ENCODE results near the gene CAVIN2.

The CAVIN2 gene

GRCh38 chr2:191839918-191840804 lies 6.7 kb downstream of the CAVIN2 start:
- no peak for DNase-seq (ENCODE audit: low read depth, low spot score)

- DNase-seq (ENCODE audit: low read depth, low spot score) = no peak
These were observed 8.4 kb downstream of the CAVIN2 start for GRCh38 chr2:191838526-191838925.

- DNase-seq (ENCODE audit: low read depth, low spot score) = no peak
These were observed 9.8 kb downstream of the CAVIN2 start for GRCh38 chr2:191836853-191837769.

GRCh38 chr2:191836471-191836852 lies 10.4 kb downstream of the CAVIN2 start:
- no peak for DNase-seq (ENCODE audit: low read depth, low spot score)

- no peak for DNase-seq (ENCODE audit: low read depth, low spot score)
These were observed 11.1 kb downstream of the CAVIN2 start for GRCh38 chr2:191835539-191836350.

GRCh38 chr2:191835100-191835499 lies 11.8 kb downstream of the CAVIN2 start:
- DNase-seq (ENCODE audit: low read depth, low spot score) = no peak

GRCh38 chr2:191833356-191833755 lies 13.5 kb downstream of the CAVIN2 start:
- no peak for DNase-seq (ENCODE audit: low read depth, low spot score)

- DNase-seq (ENCODE audit: low read depth, low spot score) = no peak
These were observed 14.2 kb downstream of the CAVIN2 start for GRCh38 chr2:191832668-191833067.

GRCh38 chr2:191831410-191831994 lies 15.4 kb downstream of the CAVIN2 start:
- no peak for DNase-seq (ENCODE audit: low read depth, low spot score)

GRCh38 chr2:191824398-191824797 lies 22.5 kb downstream of the CAVIN2 start:
- no peak for DNase-seq (ENCODE audit: low read depth, low spot score)

GRCh38 chr2:191821078-191821477 lies 25.8 kb downstream of the CAVIN2 start:
- no peak for DNase-seq (ENCODE audit: low read depth, low spot score)

GRCh38 chr2:191818725-191819350 lies 28.1 kb downstream of the CAVIN2 start:
- no peak for DNase-seq (ENCODE audit: low read depth, low spot score)

GRCh38 chr2:191818133-191818532 lies 28.8 kb downstream of the CAVIN2 start:
- DNase-seq (ENCODE audit: low read depth, low spot score) = no peak

GRCh38 chr2:191815010-191815409 lies 31.9 kb downstream of the CAVIN2 start:
- no peak for DNase-seq (ENCODE audit: low read depth, low spot score)

GRCh38 chr2:191813943-191814342 lies 32.9 kb downstream of the CAVIN2 start:
- DNase-seq (ENCODE audit: low read depth, low spot score) = no peak

- no peak for DNase-seq (ENCODE audit: low read depth, low spot score)
These were observed 34.9 kb downstream of the CAVIN2 start for GRCh38 chr2:191811807-191812602.

GRCh38 chr2:191806396-191806795 lies 40.5 kb downstream of the CAVIN2 start:
- no peak for DNase-seq (ENCODE audit: low read depth, low spot score)

GRCh38 chr2:191804766-191805165 lies 42.1 kb downstream of the CAVIN2 start:
- DNase-seq (ENCODE audit: low read depth, low spot score) = no peak

GRCh38 chr2:191803007-191803406 lies 43.9 kb downstream of the CAVIN2 start:
- DNase-seq (ENCODE audit: low read depth, low spot score) = no peak

GRCh38 chr2:191802180-191802579 lies 44.7 kb downstream of the CAVIN2 start:
- no peak for DNase-seq (ENCODE audit: low read depth, low spot score)

Data from activated CD4-positive, CD25-positive, alpha-beta regulatory T cell treated with anti-CD3 and anti-CD28 coated beads, Interleukin-2, amount 50 U/mL, for 16 hours (primary cell).